Measurements from ENCODE around the gene MED26. TPM values are rescaled to one million over a fixed set of nuclear protein-coding genes. Genes with fewer than 3 reads are reported as not detected.

The MED26 gene
- total and polyA plus RNA-seq, 2 of the 8 experiments (the other 6 are each of a cell fraction or from before 2014, with no cell fraction given) = 5.3 to 10.7 TPM

GRCh38 chr19:16640951-16641350, 12.9 kb upstream of the MED26 start (continued):
- TF ChIP-seq CTCF (IDR thresholded peaks at IDR 0.05; ENCODE audit: control extremely low read depth in 1 of 3, insufficient read depth in 1 of 3, low read depth in 1 of 3, low read length in 3 of 3) (no peak), CBX5 (IDR thresholded peaks at IDR 0.05; ENCODE audit: low read depth, low read length) (no peak), RBBP5 (IDR thresholded peaks at IDR 0.05; ENCODE audit: borderline replicate concordance, low read depth, low read length) (no peak)

All from H1 (cell line).